Adrenal gland (tissue), 12 donors: ENCODE measurements around the gene TMEM156. TPM values are rescaled to one million over a fixed set of nuclear protein-coding genes. Genes with fewer than 3 reads are reported as not detected.

Source experiments
- DNase-seq, 7 donors: peaks; one replicate each; pipeline ENCODE4 v3.0.0-alpha.2; 2019 to 2020
- H3K27ac ChIP-seq, 5 donors: fragments of 200-600 bp; sonication (generic) in 4 of 5; 1 replicate in 3 of 5; 2 replicates in 2 of 5; pipeline versions ENCODE4 v1.5.1 to v1.8.0; 2016 to 2020; ENCODE audit warnings: mild to moderate bottlenecking in 1 of 5
- H3K27me3 ChIP-seq: fragments of 200-600 bp; 2 replicates; pipeline ENCODE4 v1.8.0; 2021
- H3K36me3 ChIP-seq, 2 donors: fragments of 200-600 bp; replicated peaks in 1 of 2; 1 replicate in 1 of 2; 2 replicates in 1 of 2; pipeline versions ENCODE4 v1.5.1 to v1.8.0; 2018 to 2022
- H3K4me1 ChIP-seq, 2 donors: fragments of 200-600 bp; replicated peaks in 1 of 2; 1 replicate in 1 of 2; 2 replicates in 1 of 2; pipeline versions ENCODE4 v1.5.1 to v1.8.0; 2018 to 2021
- H3K4me3 ChIP-seq, 4 donors: fragments of 200-600 bp; sonication (generic) in 3 of 4; one replicate each; pipeline ENCODE4 v1.5.1; 2016 to 2018
- H3K9me3 ChIP-seq, 3 donors: fragments of 200-600 bp; sonication (generic) in 1 of 3; replicated peaks in 1 of 3; 1 replicate in 2 of 3; 2 replicates in 1 of 3; pipeline versions ENCODE4 v1.5.1 to v1.8.0; 2016 to 2021
- POLR2A ChIP-seq, 2 donors: fragments of 450-650 bp; IDR thresholded peaks; one replicate each; pipeline ENCODE4 v1.6.1; 2017; ENCODE audit warnings: antibody characterized with exemption in 2 of 2, mild to moderate bottlenecking in 2 of 2, moderate library complexity in 1 of 2
- WGBS, 4 donors: extraction: QIAGEN DNeasy Blood & Tissue Kit in 2 of 4; methylation state at CpG; one replicate each; pipeline versions ENCODE4 v1.1.5 to v1.1.7; 2013 to 2017; 5-methylcytosine and 5-hydroxymethylcytosine counted together
- intact Hi-C, 2 donors: fragments of 100-400 bp; cut with DNase I; formaldehyde crosslinking; loops; one replicate each; pipeline versions ENCODE4 v1.14.1 to v1.15.0; 2022 to 2023
- polyA plus RNA-seq, 3 donors: library from polyadenylated mRNA; stranded (reverse); fragments of 200-250 nt in 2 of 3; fragments of 350-450 nt in 1 of 3; fragmentation: Illumina TruSeq in 1 of 3; extraction: RNeasy Lipid Tissue Mini Kit (QIAGEN cat#74804) in 1 of 3; gene quantifications; one replicate each; pipeline ENCODE4 v1.2.3, GENCODE V29; 2013 to 2014
- total RNA-seq, 9 donors: library from RNA; depleted of rRNA in 4 of 9; stranded (reverse); fragments of >200 nt in 4 of 9; fragments of 120-200 nt in 1 of 9; fragmentation: NEBNext Ultra II Directional in 1 of 9; extraction: Animal tissue kit (Norgen Biotek cat#: 25700) in 1 of 9; gene quantifications; one replicate each; pipeline versions ENCODE4 v1.1.0 to v1.2.4, GENCODE V29; 2013 to 2023
- TF ChIP-seq, protein P1 (sequence below), 6 experiments: fragments of 450-650 bp in 4 of 6; fragments of 200-600 bp in 2 of 6; sonication (generic) in 1 of 6; IDR thresholded peaks; 1 replicate in 5 of 6; 2 replicates in 1 of 6; pipeline versions ENCODE4 v1.5.1 to v1.8.0; 2016 to 2021; ENCODE audit warnings: antibody characterized with exemption in 6 of 6, mild to moderate bottlenecking in 2 of 6, moderate library complexity in 1 of 6
- donor health status: healthy with polysubstance abuse.
- donor health status: Bipolar disorder and iron deficiency.
- donor health status: DM: yes; HTN: yes; CAD: no.
- donor health status: DM: no; HTN: no; CAD: no.
- donor health status: DM: no; HTN: no; CAD: no.
- donor health status: DM: yes; HTN: yes; CAD: no.

TMEM156 gene
- total and polyA plus RNA-seq, 12 donors = 0.29 to 4.1 (median 0.88) TPM; not detected in 2

DNA sequence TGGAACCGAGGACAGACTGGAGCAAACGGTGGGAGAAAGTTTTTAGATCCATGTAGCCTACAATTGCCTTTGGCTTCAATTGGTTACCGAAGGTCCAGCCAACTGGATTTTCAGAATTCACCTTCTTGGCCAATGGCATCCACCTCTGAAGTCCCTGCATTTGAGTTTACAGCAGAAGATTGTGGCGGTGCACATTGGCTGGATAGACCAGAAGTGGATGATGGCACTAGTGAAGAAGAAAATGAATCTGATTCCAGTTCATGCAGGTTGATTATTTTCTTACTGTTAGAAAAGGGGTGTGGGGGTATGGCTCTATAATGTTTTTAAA is 30.5 kb upstream of the TMEM156 start:
- TF ChIP-seq, protein P1, sequence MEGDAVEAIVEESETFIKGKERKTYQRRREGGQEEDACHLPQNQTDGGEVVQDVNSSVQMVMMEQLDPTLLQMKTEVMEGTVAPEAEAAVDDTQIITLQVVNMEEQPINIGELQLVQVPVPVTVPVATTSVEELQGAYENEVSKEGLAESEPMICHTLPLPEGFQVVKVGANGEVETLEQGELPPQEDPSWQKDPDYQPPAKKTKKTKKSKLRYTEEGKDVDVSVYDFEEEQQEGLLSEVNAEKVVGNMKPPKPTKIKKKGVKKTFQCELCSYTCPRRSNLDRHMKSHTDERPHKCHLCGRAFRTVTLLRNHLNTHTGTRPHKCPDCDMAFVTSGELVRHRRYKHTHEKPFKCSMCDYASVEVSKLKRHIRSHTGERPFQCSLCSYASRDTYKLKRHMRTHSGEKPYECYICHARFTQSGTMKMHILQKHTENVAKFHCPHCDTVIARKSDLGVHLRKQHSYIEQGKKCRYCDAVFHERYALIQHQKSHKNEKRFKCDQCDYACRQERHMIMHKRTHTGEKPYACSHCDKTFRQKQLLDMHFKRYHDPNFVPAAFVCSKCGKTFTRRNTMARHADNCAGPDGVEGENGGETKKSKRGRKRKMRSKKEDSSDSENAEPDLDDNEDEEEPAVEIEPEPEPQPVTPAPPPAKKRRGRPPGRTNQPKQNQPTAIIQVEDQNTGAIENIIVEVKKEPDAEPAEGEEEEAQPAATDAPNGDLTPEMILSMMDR (IDR thresholded peaks at IDR 0.05) = no peak
- WGBS, 4 donors = 56 to 71% (median 63%) methylated on average over 4 of the region's 4 CpGs
- peaks cover 14 to 22% of the 10 kb centered on the region in 2 donors for H3K4me1 ChIP-seq
- H3K36me3 ChIP-seq = no peaks in the 10 kb centered on the region
- DNase-seq = no peak
- no peak overlapping the region for H3K4me3 ChIP-seq
- H3K27me3 ChIP-seq = no peaks in the 10 kb centered on the region
- no peaks in the 10 kb centered on the region for H3K9me3 ChIP-seq
- intact Hi-C loops = no loop called here
- no peak overlapping the region for H3K27ac ChIP-seq

DNA sequence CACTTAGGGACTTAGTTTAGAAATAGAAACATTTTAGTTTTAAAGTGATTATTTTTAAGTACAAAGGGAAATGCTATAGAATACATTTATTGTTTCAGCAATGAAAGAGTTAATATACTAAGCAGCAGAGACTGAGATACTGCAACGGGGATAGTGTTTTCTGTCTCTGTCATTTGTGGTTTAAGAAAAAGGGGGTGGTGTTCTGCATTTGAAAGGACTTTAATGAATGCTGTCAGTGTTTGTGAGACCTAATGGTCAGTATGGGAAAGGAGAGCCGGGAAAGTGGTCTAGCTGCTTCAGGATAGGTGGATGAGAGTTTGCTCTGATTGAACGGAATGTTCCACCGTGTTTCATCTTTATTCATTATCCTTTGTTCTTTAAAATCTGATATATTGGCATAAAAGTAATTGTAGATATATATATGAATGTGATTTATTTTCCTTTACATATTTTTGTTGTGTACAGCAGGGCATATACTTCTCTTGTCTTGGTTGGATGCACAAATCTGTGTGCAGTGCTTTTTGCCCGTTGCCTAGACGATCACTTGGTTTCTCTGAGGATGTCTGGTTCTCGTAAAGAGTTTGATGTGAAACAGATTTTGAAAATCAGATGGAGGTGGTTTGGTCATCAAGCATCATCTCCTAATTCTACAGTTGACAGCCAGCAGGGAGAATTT is 30.0 kb upstream of the TMEM156 start, which contains the start of gene KLHL5:
Gene KLHL5, plus strand, starts transcription at position 139 of the 676 bp plus-strand sequence. Its CDS starts 421 bp downstream, at position 560.
- WGBS, 4 donors = 42 to 54% (median 47%) methylated on average over 7 of the region's 7 CpGs
- Histone ChIP-seq H3K27ac (no peak within 1 kb of the TSS), H3K27me3 (no peaks in the 10 kb centered on the region), H3K4me3 (no peak within 1 kb of the TSS), H3K4me1 (peaks cover 14 to 17% of the 10 kb centered on the region in 2 donors), H3K9me3 (no peaks in the 10 kb centered on the region), H3K36me3 (no peaks in the 10 kb centered on the region)
- DNase-seq = no peak
- TF ChIP-seq, protein P1 (IDR thresholded peaks at IDR 0.05) = no peak
- no peak for TF ChIP-seq POLR2A (IDR thresholded peaks at IDR 0.05)
- intact Hi-C loops = no loop called here

- H3K27ac ChIP-seq = no peak overlapping the region
- 81 to 94% (median 85%) methylated on average over 1 of the region's 1 CpG for WGBS, 4 donors
- intact Hi-C loops = no loop called here
- no peaks in the 10 kb centered on the region for H3K27me3 ChIP-seq
- no peaks in the 10 kb centered on the region for H3K36me3 ChIP-seq
- no peak for TF ChIP-seq POLR2A (IDR thresholded peaks at IDR 0.05)
- TF ChIP-seq, protein P1 (IDR thresholded peaks at IDR 0.05) = no peak
- no peak overlapping the region for H3K4me3 ChIP-seq
- H3K9me3 ChIP-seq = no peaks in the 10 kb centered on the region
- DNase-seq = no peak
- H3K4me1 ChIP-seq = peaks cover 8 to 10% of the 10 kb centered on the region in 2 donors
These were observed 29.2 kb upstream of the TMEM156 start for GRCh38 chr4:39061457-39061856.

DNA sequence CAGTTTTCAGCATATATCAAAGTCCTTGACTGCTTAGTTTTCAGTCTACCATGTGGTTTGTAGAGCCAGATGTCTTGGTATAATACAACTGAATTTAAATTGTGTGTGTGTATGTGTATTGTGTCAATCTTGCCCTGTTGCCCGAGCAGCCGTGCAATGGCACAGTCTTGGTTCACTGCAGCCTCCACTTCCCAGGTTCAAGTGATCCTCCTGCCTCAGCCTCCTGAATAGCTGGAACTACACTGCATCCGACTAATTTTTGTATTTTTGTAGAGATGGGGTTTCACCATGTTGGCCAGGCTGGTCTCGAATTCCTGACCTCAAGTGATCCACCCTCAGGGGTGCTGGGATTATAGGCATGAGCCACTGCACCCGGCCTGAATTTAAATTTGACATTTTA is 23.8 kb upstream of the TMEM156 start:
- WGBS, 4 donors = 96 to 97% (median 96%) methylated on average over 5 of the region's 5 CpGs
- TF ChIP-seq, protein P1 (IDR thresholded peaks at IDR 0.05) = no peak
- no peak for TF ChIP-seq POLR2A (IDR thresholded peaks at IDR 0.05)
- intact Hi-C loops = no loop called here
- Histone ChIP-seq H3K27me3 (no peaks in the 10 kb centered on the region), H3K4me1 (no peaks in the 10 kb centered on the region), H3K9me3 (no peaks in the 10 kb centered on the region), H3K4me3 (no peak overlapping the region), H3K36me3 (no peaks in the 10 kb centered on the region), H3K27ac (no peak overlapping the region)
- DNase-seq = no peak
